Measurements from ENCODE around the gene C17orf50. TPM values are rescaled to one million over a fixed set of nuclear protein-coding genes. Genes with fewer than 3 reads are reported as not detected.

Gene C17orf50
- total RNA-seq, 1 experiment from 2014 or later = not detected

DNA sequence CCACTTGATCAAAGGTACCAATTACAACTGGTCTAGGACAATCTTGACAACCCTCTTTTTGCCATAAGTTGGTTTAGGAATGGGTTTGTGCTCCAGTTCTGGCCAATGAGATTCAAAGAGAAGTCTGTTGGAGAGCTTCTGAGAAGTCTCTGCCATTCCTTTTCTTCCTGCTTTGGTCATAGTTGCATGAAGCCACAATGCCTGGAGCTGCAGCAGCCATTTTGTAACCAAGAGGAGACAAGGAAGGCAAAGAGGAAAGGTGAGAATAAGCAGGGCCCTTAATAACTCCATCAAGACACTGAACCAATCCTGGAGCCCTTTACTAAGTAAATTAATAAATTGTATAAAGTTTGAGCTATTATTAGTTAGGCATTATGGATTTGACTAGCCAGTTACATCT lies 3.4 kb upstream of the C17orf50 start:
- Histone ChIP-seq H3K27ac (no peak overlapping the region), H3K36me3 (no peaks in the 10 kb centered on the region), H3K27me3 (peaks cover 14% of the 10 kb centered on the region), H3K4me1 (no peaks in the 10 kb centered on the region), H3K9me3 (replicated peaks) (no peaks in the 10 kb centered on the region), H3K4me3 (no peak overlapping the region)
- DNase-seq = no peak

DNA sequence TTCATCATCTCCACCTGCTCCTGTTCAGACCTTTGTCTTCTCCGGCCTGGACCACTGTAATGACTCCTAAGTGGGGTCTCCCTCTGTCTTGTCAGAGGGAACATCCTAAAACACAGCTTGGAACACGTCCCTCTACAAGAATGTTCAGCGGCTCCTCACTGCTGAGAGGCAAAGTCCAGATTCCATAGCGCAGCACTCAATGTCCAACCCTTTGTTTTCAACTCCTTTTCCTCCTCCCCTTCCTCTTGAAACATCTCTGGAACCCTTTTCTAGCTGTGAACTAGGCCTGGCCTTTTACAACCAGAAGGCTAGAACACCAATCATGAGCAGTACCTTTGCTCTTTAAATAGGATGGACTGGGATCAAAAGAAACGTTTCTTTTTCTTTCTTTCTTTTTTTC lies 914 bp downstream of the C17orf50 start:
- H3K27ac ChIP-seq = no peak overlapping the region
- H3K4me1 ChIP-seq = peaks cover 14% of the 10 kb centered on the region
- no peaks in the 10 kb centered on the region for H3K36me3 ChIP-seq
- peaks cover 20% of the 10 kb centered on the region for H3K27me3 ChIP-seq
- DNase-seq = no peak
- no peak overlapping the region for H3K4me3 ChIP-seq
- H3K9me3 ChIP-seq (replicated peaks) = no peaks in the 10 kb centered on the region

DNA sequence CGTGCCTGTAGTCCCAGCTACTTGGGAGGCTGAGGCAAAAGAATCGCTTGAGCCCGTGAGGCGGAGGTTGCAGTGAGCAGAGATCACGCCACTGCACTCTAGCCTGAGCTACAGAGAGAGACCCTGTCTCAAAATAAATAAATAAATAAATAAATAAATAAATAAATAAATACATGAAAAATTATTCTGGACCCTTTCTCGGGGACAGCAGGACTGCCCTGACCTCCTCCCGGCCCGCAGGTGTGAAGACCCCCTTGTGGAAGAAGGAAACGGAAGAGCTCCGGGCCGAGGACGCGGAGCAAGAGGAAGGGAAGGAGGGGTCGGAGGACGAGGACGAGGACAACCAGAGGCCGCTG lies 3.1 kb downstream of the C17orf50 start:
- Histone ChIP-seq H3K27ac (no peak overlapping the region), H3K27me3 (peaks cover 23% of the 10 kb centered on the region), H3K4me3 (no peak overlapping the region), H3K9me3 (replicated peaks) (no peaks in the 10 kb centered on the region), H3K4me1 (peaks cover 14% of the 10 kb centered on the region), H3K36me3 (no peaks in the 10 kb centered on the region)
- DNase-seq = no peak

DNA sequence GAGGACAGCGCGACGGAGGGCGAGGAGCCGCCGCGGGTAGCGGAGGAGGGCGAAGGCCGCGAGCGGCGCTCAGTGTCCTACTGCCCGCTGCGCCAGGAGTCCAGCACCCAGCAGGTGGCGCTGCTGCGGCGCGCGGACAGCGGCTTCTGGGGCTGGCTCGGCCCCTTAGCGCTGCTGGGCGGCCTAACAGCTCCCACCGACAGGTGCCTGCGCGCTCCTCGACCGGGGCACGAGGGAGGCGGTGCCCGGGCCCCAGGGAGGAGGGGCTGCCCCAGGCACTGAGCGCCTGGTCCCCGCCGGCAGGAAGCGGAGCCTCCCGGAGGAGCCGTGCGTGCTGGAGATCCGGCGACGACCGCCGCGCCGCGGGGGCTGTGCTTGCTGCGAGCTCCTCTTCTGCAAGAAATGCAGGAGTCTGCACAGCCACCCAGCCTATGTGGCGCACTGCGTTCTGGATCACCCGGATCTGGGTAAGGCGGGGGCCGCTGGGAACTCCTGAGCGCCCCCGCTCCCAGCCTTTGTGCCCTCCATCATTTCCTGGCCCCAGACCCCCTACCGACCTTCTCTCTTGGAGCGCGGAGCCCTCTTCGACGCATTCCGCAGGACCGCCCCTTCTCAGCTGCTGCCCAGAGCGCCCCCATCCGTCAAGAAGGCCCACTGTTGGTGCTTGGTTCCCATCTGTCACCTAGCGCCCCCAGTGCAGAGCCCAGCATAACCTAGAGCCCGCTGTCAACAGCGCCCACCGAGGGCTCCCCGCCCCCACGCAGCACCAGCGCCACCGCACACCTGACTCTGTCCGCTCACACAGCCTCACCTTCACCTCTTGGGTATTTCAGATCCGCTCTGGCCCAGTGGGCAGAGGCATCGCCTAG lies 3.7 kb downstream of the C17orf50 start:
- no peaks in the 10 kb centered on the region for H3K9me3 ChIP-seq (replicated peaks)
- peak overlapping the region; percentile 43 for H3K4me3 ChIP-seq
- DNase-seq = peak; percentile 92 to 96
- H3K36me3 ChIP-seq = no peaks in the 10 kb centered on the region
- H3K4me1 ChIP-seq = peaks cover 14% of the 10 kb centered on the region
- H3K27ac ChIP-seq = no peak overlapping the region
- peaks cover 19% of the 10 kb centered on the region for H3K27me3 ChIP-seq

DNA sequence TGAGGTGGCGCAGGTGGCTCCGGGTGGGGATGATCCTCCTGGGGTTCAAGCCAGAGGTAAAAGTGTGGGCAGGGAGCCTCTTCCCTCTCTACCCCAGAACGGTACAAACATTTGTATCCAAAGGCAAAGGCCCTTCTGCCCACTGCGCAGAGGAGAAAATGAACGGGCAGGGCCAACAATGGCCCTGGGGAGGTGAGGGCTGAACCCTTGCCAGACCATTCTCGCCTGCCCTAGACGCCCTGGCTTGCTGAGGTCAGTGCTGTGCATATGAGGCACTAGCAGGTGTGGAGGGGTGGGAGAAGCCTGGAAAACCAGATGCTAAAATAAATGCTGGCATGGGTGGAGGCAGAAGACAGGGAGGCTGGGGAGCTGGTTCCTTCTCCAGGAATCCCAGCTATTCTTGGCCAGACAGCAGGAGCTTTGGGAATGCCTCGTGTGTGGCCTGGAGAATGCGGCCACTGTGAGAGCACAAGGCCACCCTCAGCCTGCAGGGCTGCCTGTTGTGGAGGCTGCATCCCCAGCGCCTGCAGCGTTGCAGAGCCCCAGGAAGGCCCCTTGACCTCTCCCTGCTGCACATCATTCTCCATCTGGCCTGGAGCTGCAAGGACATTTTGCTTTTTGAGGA lies 4.5 kb downstream of the C17orf50 start:
- DNase-seq = peak; percentile 37 to 38
- Histone ChIP-seq H3K9me3 (replicated peaks) (no peaks in the 10 kb centered on the region), H3K4me3 (no peak overlapping the region), H3K27me3 (peaks cover 19% of the 10 kb centered on the region), H3K27ac (no peak overlapping the region), H3K36me3 (no peaks in the 10 kb centered on the region), H3K4me1 (peaks cover 14% of the 10 kb centered on the region)

DNA sequence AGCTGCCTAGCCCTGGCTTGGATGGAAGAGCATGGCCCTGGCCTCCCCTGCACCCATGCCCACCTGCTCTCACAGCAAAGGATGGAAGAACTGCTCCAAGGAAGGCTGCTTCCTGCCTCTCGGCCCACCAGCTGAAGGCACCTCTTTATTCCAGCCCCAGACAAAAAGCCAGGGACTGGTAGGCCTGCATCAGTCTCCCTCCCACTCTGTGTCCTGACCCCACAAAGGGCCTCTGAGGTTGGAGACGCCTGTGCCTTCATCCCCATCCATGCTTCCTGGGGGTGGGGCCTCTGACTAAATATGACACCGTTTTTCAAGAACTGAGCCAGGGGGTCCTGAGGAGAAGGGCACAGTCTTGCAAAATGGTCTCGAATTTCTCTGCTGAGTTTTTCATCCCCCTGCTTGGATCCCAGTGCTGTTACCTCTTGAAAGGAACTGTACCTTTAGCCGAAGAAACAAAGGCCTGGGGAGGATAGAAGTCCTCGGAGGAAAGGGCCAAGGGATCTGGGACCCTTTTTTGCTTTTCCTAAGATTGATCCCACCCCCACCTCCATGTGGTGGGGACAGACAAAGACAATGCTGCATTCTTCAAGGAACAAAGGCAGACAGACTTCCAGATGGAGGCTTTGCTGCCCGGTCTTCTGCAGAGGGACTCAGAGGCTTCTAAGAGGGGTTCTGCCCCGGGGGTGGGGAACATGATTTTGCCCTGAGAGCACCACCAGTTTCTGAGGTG lies 5.2 kb downstream of the C17orf50 start:
- no peak overlapping the region for H3K27ac ChIP-seq
- no peaks in the 10 kb centered on the region for H3K9me3 ChIP-seq (replicated peaks)
- no peak for DNase-seq
- H3K27me3 ChIP-seq = peaks cover 17% of the 10 kb centered on the region
- H3K4me3 ChIP-seq = no peak overlapping the region
- peaks cover 14% of the 10 kb centered on the region for H3K4me1 ChIP-seq
- no peaks in the 10 kb centered on the region for H3K36me3 ChIP-seq

DNA sequence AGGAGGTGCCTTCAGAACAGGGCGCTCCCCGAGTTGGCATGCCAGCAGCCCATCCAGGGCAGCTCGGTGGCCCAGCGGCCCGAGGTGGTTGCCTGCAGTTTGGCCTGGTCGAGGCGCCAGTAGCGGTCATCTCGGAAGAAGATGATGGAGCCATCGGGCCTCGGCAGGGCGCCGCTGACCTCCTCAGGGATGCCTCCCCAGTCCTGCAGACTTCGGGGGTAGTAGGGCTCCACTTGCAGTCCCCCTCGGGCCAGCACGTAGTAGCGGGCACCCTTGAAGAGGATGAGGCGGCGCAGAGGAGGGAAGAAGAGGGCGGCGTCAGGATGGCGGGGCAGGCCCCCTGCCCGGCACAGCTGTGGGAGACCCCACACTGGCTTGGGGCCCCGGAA lies 5.8 kb downstream of the C17orf50 start:
- DNase-seq = no peak
- Histone ChIP-seq H3K4me1 (peaks cover 14% of the 10 kb centered on the region), H3K27me3 (peaks cover 16% of the 10 kb centered on the region), H3K36me3 (no peaks in the 10 kb centered on the region), H3K27ac (no peak overlapping the region), H3K4me3 (no peak overlapping the region), H3K9me3 (replicated peaks) (no peaks in the 10 kb centered on the region)

DNA sequence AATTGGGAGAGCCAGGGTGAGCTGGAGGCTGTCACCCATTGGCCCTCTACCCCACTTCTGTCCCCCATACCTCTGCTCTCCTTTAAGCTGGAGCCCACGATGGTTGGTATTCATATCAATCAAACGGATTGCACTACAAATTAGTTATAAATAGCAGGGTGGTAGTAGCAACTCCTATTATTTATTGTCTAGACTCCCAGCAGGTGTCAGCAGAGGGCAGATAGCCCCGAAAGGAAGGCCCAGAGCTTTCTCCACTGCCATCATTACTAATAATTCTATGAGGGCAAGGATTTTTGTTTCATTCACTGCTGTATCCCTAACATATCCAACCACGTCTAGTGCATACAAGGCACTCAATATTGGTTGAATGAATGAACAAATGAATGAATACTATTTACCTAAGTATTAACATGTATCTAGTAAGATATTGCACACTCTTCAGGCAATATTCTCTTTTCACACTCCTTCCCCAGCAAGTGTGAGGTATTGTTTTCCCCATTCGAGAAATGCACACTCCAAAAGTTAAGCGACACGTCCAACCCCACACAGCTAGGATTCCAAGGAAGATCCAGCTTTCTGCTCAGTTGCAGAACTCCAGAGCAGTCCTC lies 6.3 kb downstream of the C17orf50 start:
- DNase-seq = no peak
- Histone ChIP-seq H3K9me3 (replicated peaks) (no peaks in the 10 kb centered on the region), H3K27ac (no peak overlapping the region), H3K4me3 (no peak overlapping the region), H3K27me3 (peaks cover 12% of the 10 kb centered on the region), H3K36me3 (no peaks in the 10 kb centered on the region), H3K4me1 (peaks cover 14% of the 10 kb centered on the region)

DNA sequence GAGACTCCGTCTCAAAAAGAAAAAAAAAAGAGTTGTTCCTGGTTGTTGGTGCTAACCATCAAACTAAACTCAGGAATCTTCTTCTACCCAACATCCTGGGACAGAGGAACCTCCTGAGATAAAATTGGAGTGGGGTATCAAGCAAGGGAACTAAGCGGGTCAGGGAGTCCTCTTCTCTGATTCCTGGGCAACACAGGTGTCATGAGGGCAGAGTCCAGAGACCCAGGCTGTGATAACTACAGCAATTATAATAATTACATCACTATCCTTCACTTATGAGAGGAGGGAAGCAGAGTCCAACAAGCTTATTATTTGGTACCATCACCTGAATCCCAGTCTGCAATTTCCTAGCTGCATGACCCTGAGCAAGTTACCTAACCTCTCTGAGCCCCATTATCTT lies 8.1 kb downstream of the C17orf50 start:
- no peak for DNase-seq
- peaks cover 18% of the 10 kb centered on the region for H3K4me1 ChIP-seq
- H3K27me3 ChIP-seq = peaks cover 9% of the 10 kb centered on the region; the same call in 1 of the 2 replicates
- no peak overlapping the region for H3K27ac ChIP-seq
- H3K36me3 ChIP-seq = no peaks in the 10 kb centered on the region
- no peak overlapping the region for H3K4me3 ChIP-seq
- no peaks in the 10 kb centered on the region for H3K9me3 ChIP-seq (replicated peaks)

DNA sequence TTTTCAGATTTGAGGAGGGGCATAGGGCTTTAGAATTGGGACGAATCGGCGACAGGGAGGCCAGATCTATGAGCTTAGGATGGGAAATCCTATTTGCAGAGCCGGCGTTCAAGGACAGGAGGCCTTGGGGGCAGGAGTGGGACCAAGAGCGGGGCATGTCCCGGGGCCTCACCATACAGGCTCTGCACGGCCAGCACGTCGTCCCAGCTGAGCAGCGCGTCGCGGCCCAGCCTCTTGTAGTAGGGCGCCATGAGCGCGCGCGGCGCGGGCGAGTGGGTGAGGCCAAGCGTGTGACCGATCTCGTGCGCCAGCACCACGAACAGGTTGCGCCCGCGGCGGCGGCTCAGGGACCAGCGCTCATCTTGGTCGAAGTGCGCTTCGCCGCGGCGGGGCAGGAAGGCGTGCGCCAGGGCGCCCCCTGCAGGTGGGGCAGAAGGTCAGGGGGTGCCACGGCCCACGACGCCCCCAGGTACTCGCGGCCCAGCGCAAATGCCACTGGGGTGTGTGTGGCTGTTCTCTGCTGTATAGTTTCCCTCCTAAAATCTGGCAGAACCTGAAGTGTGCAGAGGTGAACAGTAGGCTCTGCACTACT lies 9.3 kb downstream of the C17orf50 start:
- DNase-seq = no peak
- Histone ChIP-seq H3K9me3 (replicated peaks) (no peaks in the 10 kb centered on the region), H3K4me3 (no peak overlapping the region), H3K36me3 (no peaks in the 10 kb centered on the region), H3K4me1 (peaks cover 21% of the 10 kb centered on the region), H3K27me3 (peaks cover 12% of the 10 kb centered on the region; the same call in 1 of the 2 replicates), H3K27ac (no peak overlapping the region)

DNA sequence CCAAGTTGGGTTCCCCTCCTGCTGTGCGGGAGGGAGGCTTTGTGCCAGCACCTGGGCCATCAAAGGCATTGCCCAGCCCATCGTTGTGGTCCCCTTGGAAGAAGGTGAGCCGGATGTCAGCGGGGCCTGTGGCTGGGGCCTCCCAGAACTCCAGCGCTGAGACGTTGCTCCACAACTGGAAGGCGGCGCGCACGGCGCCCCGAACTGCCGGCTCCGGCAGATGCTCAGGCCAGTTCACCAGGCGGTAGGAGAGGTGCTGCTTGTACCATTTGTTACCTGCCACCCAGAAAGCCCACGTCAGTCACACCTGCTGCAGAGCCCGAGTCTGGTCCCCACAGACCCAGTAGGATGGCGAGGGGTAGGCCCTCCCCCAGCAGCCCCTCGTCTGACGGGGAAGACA lies 12.4 kb downstream of the C17orf50 start:
- peaks cover 21% of the 10 kb centered on the region for H3K4me1 ChIP-seq

DNA sequence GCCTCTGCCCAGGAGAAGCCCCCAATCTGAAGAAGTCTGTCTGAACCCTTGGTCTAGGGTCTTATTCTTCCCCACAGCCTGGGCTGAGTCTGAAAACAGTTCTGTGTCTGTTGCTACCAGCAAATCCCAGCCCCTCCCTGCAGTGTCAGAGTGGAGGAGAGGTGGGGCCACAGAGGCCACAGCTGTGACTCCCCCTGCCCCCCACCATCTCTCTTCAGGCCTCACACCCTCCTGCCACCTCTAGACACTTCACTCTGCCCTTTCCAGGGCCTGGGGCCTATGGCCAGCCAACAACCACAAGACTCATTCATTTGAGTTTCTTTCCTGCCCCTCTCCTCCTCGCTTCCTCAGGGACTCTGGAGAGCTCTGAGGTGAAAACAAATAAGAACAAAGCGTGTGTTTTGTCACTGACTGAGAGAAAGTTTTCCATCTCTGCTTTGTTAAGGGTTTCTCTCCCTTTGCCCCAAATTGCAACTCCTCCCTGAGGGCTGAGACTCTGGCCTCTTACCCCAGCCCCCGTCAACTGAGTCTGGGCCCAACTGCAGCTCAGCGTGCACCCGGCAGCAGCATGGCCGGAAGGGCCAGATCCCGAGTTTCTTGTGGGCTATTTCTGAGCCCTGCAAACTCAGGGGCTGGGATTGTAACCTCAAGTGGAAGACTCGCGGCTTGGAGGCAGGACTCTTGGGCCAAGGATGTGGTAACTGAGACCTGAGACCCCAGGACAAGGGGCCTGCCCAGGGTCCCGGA lies 13.2 kb downstream of the C17orf50 start:
- DNase-seq = no peak
- Histone ChIP-seq H3K4me3 (no peak overlapping the region), H3K27ac (no peak overlapping the region), H3K36me3 (no peaks in the 10 kb centered on the region), H3K4me1 (peaks cover 28% of the 10 kb centered on the region), H3K27me3 (peaks cover 30% of the 10 kb centered on the region), H3K9me3 (replicated peaks) (no peaks in the 10 kb centered on the region)

More for the DNA sequence above, 12.4 kb downstream of the C17orf50 start:
- Histone ChIP-seq H3K27ac (no peak overlapping the region), H3K4me3 (no peak overlapping the region), H3K36me3 (no peaks in the 10 kb centered on the region), H3K27me3 (peaks cover 23% of the 10 kb centered on the region), H3K9me3 (replicated peaks) (no peaks in the 10 kb centered on the region)
- no peak for DNase-seq

DNA sequence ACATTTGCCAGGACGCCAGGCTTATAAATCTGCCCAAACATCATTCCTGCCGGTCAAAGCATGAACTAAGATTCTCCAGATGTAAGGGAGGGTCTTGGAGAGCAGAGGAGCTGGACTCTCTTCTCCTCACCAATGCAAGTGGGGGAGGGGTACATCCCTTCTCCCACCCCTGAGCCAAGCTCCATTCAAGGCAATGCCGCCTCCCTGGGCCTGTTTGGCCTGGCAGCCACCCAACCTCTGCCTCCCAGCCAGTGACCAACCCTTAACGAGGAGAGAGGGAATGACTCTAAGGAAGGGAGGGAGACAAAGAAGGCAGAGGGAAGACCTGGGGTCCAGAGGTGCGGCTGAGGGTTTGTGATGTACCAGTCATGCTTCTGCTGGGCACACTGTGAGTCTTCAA lies 13.8 kb downstream of the C17orf50 start:
- Histone ChIP-seq H3K4me3 (no peak overlapping the region), H3K27me3 (peaks cover 37% of the 10 kb centered on the region), H3K9me3 (replicated peaks) (no peaks in the 10 kb centered on the region), H3K27ac (no peak overlapping the region), H3K36me3 (no peaks in the 10 kb centered on the region), H3K4me1 (peaks cover 28% of the 10 kb centered on the region)
- peak in 1 of 2 experiments; percentile 31 for DNase-seq

DNA sequence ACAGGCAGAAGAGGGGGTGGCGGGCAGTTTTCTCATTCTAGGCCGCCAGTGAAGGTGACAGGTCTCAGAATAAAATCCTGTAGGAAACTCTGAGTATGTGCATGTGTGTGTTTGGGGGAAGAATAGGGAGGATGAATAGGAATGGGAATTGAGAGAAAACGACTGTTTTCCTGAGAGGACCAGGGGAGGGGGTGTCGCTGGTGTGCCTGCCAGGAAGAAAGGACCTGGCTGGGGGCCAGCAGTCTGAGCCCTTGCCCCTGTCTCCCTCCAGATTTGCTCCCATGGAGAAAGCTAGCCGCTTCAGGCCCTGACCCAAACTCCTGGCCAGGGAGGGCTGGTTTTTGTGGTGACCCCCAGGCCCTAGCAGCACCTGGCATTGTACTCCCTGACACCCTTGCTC lies 14.4 kb downstream of the C17orf50 start:
- Histone ChIP-seq H3K4me3 (no peak overlapping the region), H3K27ac (no peak overlapping the region), H3K27me3 (peaks cover 42% of the 10 kb centered on the region), H3K4me1 (peaks cover 28% of the 10 kb centered on the region), H3K9me3 (replicated peaks) (no peaks in the 10 kb centered on the region), H3K36me3 (no peaks in the 10 kb centered on the region)
- DNase-seq = no peak
